Fibroblast of mammary gland (primary cell): Measurements from ENCODE around the gene MIF.
"Not testable (repeated sequence)": the region's sequence is repeated elsewhere in the genome, so short reads cannot be mapped to it uniquely, and the experiment has no call there.

Source experiments
- DNase-seq: peaks from one replicate; pipeline ENCODE4 v3.0.0-alpha.2; 2010; ENCODE audit warnings: low read depth
- H3K4me3 ChIP-seq: 2 replicates; pipeline ENCODE4 v1.5.1; 2011; ENCODE audit warnings: low read depth, mild to moderate bottlenecking, low read length, moderate library complexity; ENCODE audit not compliant: control insufficient read depth
- TF ChIP-seq, protein P1 (sequence below): conservative IDR thresholded peaks from 2 replicates; pipeline ENCODE4 v1.5.1; 2011; ENCODE audit warnings: low read depth, low read length, inconsistent platforms; ENCODE audit not compliant: control insufficient read depth, insufficient read depth

The MIF gene

DNA sequence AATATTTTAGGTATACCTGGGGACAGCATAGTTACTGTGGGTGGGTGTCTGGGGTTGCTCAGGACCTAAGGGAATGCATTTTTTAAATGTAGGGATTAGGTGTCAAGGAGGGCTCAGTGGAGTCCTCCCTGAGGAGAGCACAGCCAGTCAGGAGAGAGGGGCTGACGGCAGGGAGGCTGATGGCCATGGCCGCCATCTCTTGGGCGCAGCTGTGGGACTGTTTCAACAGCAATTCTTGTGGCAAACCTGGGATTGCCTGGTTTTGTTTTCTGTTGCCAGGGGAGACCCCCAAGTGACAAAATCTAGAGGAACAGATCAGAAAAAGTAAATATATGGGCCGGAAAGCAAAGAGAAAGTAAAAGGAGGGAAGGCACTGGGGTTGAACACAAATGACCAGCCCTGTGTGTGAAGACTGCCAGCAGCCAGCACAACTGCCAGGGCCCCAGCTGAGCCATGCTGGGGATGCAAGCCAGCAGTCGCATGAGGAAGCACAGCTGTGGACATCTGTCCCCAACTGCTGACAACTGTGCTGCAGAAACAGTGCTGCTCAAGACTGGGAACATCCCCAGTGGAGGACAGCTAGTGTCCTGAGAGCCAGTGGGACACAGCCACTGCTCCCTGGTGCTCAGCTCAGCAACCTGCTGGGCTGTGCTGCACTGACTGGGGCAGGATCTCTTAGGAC is 10.5 kb downstream of the MIF start:
- TF ChIP-seq, protein P1, sequence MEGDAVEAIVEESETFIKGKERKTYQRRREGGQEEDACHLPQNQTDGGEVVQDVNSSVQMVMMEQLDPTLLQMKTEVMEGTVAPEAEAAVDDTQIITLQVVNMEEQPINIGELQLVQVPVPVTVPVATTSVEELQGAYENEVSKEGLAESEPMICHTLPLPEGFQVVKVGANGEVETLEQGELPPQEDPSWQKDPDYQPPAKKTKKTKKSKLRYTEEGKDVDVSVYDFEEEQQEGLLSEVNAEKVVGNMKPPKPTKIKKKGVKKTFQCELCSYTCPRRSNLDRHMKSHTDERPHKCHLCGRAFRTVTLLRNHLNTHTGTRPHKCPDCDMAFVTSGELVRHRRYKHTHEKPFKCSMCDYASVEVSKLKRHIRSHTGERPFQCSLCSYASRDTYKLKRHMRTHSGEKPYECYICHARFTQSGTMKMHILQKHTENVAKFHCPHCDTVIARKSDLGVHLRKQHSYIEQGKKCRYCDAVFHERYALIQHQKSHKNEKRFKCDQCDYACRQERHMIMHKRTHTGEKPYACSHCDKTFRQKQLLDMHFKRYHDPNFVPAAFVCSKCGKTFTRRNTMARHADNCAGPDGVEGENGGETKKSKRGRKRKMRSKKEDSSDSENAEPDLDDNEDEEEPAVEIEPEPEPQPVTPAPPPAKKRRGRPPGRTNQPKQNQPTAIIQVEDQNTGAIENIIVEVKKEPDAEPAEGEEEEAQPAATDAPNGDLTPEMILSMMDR: no peak
- DNase-seq: no peak
- no peak overlapping the region for H3K4me3 ChIP-seq

DNA sequence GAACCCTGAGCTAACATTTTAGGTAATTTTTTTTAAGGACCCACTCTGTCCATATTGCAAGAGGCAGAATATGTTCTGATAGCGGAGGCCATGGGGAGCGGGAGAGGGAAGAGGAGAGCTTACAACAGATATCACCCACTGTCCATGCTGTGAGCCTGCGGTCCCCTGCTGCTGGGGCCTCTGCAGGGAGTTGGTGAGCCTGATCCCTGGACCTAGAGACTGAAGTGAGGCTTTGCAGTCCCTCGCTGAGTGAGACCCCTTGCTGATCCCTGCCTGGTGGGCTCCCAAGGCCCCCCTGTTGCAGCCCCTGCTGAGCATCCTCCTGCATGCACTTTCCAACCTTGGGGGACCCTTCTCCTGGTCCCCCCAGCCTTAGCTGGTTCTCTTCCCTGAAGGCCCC is 12.5 kb downstream of the MIF start:
- TF ChIP-seq, protein P1: no peak
- H3K4me3 ChIP-seq: no peak overlapping the region
- DNase-seq: no peak

DNA sequence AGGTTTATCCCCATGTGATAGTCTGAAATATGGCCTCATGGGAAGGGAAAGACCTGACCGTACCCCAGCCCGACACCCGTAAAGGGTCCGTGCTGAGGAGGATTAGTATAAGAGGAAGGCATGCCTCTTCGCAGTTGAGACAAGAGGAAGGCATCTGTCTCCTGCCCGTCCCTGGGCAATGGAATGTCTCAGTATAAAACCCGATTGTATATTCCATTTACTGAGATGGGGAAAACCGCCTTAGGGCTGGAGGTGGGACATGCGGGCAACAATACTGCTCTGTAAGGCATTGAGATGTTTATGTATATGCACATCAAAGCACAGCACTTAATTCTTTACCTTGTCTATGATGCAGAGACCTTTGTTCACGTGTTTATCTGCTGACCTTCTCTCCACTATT is 13.2 kb downstream of the MIF start:
- not testable (repeated sequence) for H3K4me3 ChIP-seq, DNase-seq

DNA sequence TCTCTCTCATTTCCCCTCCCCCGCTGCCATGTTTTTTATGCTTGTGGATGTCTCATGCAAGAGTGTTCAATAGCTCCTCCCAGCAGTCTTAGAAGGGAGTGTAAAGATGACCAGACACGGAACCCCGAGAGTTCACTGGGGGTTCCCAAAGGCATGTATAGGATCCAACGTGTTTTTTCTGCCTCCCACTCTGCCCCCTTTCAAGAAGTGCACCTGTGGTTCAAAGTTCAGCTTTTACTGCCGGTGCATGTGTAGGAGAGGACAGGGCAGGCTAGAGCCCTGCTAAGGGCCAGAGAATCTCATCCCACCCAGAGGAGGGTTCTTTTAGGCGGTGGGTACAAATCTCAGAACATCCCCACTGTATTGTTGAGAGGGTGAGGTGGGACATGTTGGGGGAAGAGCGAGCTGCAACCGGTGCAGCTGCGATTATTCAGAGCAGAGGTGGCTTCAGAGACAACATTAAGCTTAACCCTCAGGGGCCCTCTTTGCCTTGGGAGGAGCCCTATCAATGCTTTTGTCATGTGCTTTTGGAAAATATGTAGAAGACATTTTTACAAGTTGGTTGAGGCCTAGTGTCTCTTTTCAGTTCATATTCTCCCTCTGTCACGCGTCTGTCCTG is 14.5 kb downstream of the MIF start:
- no peak for DNase-seq
- no peak overlapping the region for H3K4me3 ChIP-seq
- TF ChIP-seq, protein P1: no peak

DNA sequence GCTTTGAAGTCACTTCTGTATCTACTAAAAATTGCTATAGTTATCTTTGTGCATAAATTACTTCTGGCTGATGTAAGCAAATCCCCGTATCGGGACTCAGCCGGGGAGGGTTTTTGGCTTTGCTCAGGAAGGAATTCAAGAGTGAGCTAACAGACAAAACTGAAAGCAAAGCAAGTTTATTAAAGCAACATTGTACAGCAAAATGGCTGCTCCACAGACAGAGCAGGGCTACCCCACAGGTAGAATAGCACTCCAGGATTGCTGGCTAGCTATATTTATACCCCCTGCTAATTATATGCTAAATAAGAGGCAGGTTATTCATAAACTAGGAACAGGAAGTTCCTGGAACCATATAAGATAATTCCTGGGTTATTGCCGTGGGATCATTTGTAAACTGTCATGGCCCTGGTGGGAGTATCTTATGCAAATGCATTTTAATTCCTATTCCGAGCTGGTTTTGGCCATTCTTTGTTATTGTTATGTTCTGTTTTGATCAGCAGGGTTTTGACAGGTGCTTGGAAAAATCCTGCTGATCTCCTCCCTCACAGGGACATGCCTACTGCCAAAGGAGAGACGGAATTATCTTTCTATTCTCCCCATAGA is 15.2 kb downstream of the MIF start:
- H3K4me3 ChIP-seq: no peak overlapping the region
- no peak for DNase-seq
- TF ChIP-seq, protein P1: no peak

DNA sequence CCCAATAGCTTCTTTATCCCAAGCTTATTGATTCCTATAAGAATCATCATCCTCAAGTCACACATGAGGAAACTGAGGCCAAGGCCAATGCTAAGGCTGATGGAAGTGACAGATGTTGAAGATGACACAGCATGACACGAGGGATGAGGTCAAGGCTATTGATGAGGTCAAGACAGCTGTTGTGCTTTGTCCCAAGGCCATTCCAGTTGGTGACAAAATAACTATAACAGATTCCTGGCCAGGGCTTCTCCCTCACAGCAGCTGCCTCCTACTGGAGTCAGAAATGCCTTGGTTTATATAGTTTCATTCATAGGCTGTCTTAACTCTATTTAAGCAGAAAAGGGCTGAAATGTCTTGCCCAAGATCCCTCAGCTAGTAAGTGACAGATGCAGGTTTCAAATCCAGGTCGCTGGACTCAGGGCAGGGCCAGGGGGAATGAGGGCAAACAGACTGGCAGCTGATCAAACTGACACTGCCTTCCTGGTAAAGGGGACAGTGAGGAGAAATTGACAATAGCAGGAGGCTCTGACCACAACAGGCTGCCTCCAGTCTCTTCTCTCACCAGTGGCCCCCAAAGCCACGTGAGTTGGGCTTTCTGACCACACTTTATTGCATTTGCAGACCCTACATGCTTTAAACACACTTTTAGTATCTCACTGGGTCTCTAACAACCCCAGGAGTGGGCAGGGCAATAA is 16.5 kb downstream of the MIF start:
- TF ChIP-seq, protein P1: no peak
- DNase-seq: no peak
- H3K4me3 ChIP-seq: no peak overlapping the region
